Mucosa of descending colon (tissue), 3 donors: ENCODE measurements around the gene EOMES. TPM values are rescaled to one million over a fixed set of nuclear protein-coding genes. Genes with fewer than 3 reads are reported as not detected.

ENCODE experiments used
- ATAC-seq: fragments of 200-7000 bp; cut with Tn5 transposase; one replicate; pipeline ENCODE4 v1.9.1; 2020; ENCODE audit warnings: mild to moderate bottlenecking, moderate library complexity
- DNase-seq, 3 donors: peaks; one replicate each; pipeline ENCODE4 v3.0.0-alpha.2; 2020
- H3K36me3 ChIP-seq: fragments of 200-600 bp; one replicate; pipeline ENCODE4 v1.8.0; 2021; ENCODE audit warnings: low read depth, mild to moderate bottlenecking
- H3K4me1 ChIP-seq: fragments of 200-600 bp; one replicate; pipeline ENCODE4 v1.8.0; 2021; ENCODE audit warnings: low read depth, mild to moderate bottlenecking
- H3K4me3 ChIP-seq: fragments of 200-600 bp; one replicate; pipeline ENCODE4 v1.8.0; 2021; ENCODE audit warnings: mild to moderate bottlenecking
- H3K9me3 ChIP-seq: fragments of 200-600 bp; one replicate; pipeline ENCODE4 v1.8.0; 2021; ENCODE audit warnings: mild to moderate bottlenecking
- intact Hi-C, 2 donors: fragments of 100-400 bp; cut with DNase I in 1 of 2; cut with micrococcal nuclease in 1 of 2; formaldehyde crosslinking; loops; one replicate each; pipeline versions ENCODE4 v1.11.0 to v1.11.1; 2022; cut with DNase I, micrococcal nuclease
- total RNA-seq, 3 donors: library from RNA; stranded (reverse); fragmentation: NEBNext Ultra II Directional in 2 of 3; extraction: Animal tissue kit (Norgen Biotek cat#: 25700) in 2 of 3; gene quantifications; one replicate each; pipeline versions ENCODE4 v1.2.1 to v1.2.4, GENCODE V29; 2021 to 2023
- TF ChIP-seq, protein P1 (sequence below): fragments of 200-600 bp; IDR thresholded peaks from one replicate; pipeline ENCODE4 v1.8.0; 2022; ENCODE audit warnings: antibody characterized with exemption, mild to moderate bottlenecking
- donor health status: DM: no; HTN: no; CAD: no; lungs with moderate emphysema.
- donor health status: DM: no; HTN: no; CAD: no.
- donor health status: DM: no; HTN: yes; CAD: no.

Gene EOMES
- total RNA-seq, 3 donors from 2014 or later: 0.32 to 0.46 TPM; not detected in 1

- ATAC-seq (peak; percentile 7), DNase-seq (peak in 1 of 3 donors; percentile 8)
- Histone ChIP-seq H3K9me3 (no peaks in the 10 kb centered on the region), H3K4me3 (no peak overlapping the region), H3K4me1 (no peaks in the 10 kb centered on the region), H3K36me3 (no peaks in the 10 kb centered on the region)
- TF ChIP-seq, protein P1, sequence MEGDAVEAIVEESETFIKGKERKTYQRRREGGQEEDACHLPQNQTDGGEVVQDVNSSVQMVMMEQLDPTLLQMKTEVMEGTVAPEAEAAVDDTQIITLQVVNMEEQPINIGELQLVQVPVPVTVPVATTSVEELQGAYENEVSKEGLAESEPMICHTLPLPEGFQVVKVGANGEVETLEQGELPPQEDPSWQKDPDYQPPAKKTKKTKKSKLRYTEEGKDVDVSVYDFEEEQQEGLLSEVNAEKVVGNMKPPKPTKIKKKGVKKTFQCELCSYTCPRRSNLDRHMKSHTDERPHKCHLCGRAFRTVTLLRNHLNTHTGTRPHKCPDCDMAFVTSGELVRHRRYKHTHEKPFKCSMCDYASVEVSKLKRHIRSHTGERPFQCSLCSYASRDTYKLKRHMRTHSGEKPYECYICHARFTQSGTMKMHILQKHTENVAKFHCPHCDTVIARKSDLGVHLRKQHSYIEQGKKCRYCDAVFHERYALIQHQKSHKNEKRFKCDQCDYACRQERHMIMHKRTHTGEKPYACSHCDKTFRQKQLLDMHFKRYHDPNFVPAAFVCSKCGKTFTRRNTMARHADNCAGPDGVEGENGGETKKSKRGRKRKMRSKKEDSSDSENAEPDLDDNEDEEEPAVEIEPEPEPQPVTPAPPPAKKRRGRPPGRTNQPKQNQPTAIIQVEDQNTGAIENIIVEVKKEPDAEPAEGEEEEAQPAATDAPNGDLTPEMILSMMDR: no peak
- intact Hi-C loops: loop anchor here in 1 of 2 donors (10.0 kb wide), 1 partner anchor 366 kb away; no protein-coding TSS in a partner anchor
These were observed 41.4 kb downstream of the EOMES start for GRCh38 chr3:27680517-27681246.

GRCh38 chr3:27679691-27680090, 42.4 kb downstream of the EOMES start:
- Histone ChIP-seq H3K4me3 (no peak overlapping the region), H3K4me1 (no peaks in the 10 kb centered on the region), H3K9me3 (no peaks in the 10 kb centered on the region), H3K36me3 (no peaks in the 10 kb centered on the region)
- DNase-seq (no peak), ATAC-seq (no peak)
- TF ChIP-seq, protein P1: no peak
- intact Hi-C loops: loop anchor here in 1 of 2 donors (10.0 kb wide), 2 partner anchors 195 to 365 kb away; partner anchors contain the start of gene SLC4A7

DNA sequence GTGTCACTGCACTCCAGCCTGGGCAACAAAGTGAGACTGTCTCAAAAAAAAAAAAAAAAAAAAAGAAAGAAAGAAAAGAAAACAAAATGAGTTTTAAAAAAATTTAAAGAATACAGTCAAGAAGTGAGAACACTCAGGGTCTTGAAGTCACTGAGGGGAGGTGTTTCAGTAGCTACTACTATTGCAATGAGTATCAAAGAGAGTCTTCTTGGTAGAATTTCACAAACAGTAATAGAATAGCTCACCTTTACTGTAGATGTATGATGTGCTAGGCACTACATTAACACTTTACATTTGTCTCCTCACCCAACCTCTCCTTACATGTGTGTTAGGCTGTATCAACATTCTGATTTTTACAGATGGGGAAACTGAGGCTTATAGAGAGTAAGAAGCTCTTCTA, 43.9 kb downstream of the EOMES start:
- intact Hi-C loops: loop anchor here in 1 of 2 donors (10.0 kb wide), 1 partner anchor 193 kb away; the partner anchor contains the start of gene SLC4A7

DNA sequence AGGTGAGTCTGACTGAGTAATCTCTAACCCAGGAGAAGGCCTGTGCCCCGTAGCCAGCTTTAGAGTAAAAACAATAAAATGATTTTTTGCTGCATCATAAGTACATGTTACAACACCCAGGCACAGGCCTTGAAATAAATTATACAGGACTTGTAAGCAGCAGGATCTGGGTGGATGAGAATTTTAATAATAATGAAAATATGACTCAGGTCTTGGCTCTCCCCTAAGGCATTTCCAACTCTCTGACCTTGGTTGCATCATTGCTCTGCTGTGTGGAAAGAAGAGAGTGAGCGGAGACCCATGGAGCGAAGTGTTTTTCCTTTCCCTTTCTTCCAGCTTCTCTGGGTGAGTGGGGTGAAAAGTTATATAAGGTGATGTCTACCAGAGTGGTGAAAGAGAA, 44.6 kb downstream of the EOMES start:
- Histone ChIP-seq H3K9me3 (no peaks in the 10 kb centered on the region), H3K36me3 (no peaks in the 10 kb centered on the region), H3K4me3 (no peak overlapping the region), H3K4me1 (no peaks in the 10 kb centered on the region)
- ATAC-seq (peak; percentile 34), DNase-seq (no peak)
- TF ChIP-seq, protein P1: no peak
- intact Hi-C loops: loop anchor here in 1 of 2 donors (10.0 kb wide), 1 partner anchor 193 kb away; the partner anchor contains the start of gene SLC4A7

More for the DNA sequence above, 43.9 kb downstream of the EOMES start:
- TF ChIP-seq, protein P1: no peak
- Histone ChIP-seq H3K9me3 (no peaks in the 10 kb centered on the region), H3K36me3 (no peaks in the 10 kb centered on the region), H3K4me1 (no peaks in the 10 kb centered on the region), H3K4me3 (no peak overlapping the region)
- DNase-seq: no peak
- no peak for ATAC-seq

DNA sequence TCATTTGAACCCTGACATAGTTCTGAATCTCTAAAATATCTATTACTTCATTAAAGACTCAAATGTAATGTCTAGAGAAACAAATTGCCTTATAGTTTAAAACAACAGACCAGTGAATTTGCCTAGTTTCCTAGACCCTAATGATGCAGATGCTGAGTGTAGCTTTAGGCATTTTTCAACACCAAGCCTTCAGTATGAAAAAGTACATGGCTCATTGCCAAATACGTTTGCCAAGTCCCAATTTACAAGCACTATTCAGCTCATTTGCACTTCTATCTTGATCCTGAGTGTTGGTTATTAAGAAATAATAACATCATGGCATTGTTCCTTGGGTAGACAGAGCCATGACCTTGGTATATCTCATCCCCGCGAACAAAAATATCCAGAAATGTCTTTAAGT, 46.8 kb downstream of the EOMES start:
- no peaks in the 10 kb centered on the region for H3K36me3 ChIP-seq
- H3K4me3 ChIP-seq: no peak overlapping the region
- intact Hi-C loops: loop anchor here in 1 of 2 donors (10.0 kb wide), 1 partner anchor 190 kb away; the partner anchor contains the start of gene SLC4A7
- ATAC-seq: no peak
- no peak for DNase-seq
- no peaks in the 10 kb centered on the region for H3K4me1 ChIP-seq
- TF ChIP-seq, protein P1: no peak
- no peaks in the 10 kb centered on the region for H3K9me3 ChIP-seq
